SKM-1 treated with dmso at 0.1 percent for 144 hours (cell line): ENCODE measurements around the gene SMAGP.
A peak's percentile ranks its signal among the peaks of the same experiment; 100 is the strongest.
"Not testable (repeated sequence)": the region's sequence is repeated elsewhere in the genome, so short reads cannot be mapped to it uniquely, and the experiment has no call there.

Source experiments
- DNase-seq: peaks from one replicate; lab custom pipeline; 2025; ENCODE audit not compliant: unreplicated experiment; lab: John Stamatoyannopoulos, UW

Gene SMAGP

DNA sequence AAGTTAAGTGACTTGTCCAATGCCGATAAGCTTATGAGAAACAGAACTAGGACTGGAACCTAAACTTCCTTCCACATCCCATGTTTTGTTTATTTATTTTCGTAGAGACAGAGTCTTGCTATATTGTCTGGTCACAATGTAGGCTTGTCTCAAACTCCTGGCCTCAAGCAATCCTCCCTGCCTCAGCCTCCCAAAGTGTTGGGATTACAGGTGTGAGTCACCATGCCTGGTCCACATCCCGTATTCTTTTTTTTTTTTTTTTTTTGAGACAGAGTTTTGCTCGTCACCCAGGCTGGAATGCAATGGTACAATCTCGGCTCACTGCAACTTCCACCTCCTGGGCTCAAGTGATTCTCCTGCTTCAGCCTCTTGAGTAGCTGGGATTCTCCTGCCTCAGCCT lies 43.1 kb downstream of the SMAGP start:
- not testable (repeated sequence) for DNase-seq

DNA sequence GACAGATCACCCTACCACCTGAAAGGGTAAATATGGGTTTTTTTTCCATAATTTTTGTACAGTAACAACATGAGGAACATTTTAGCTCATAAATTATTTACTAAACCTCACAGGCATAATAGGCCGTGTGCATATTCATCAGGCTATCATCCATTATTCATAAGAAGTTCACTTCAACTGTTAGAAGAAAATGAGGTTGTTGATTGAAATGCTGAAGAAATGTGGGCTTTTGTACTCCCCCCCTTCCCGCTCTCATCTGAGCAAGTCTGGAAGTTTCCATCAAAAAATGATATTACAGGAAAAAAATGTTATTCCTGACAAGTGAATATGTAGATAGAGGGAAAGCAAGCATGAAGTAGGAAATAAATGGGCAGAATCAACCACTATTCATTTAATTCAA lies 44.4 kb downstream of the SMAGP start:
- no peak for DNase-seq

DNA sequence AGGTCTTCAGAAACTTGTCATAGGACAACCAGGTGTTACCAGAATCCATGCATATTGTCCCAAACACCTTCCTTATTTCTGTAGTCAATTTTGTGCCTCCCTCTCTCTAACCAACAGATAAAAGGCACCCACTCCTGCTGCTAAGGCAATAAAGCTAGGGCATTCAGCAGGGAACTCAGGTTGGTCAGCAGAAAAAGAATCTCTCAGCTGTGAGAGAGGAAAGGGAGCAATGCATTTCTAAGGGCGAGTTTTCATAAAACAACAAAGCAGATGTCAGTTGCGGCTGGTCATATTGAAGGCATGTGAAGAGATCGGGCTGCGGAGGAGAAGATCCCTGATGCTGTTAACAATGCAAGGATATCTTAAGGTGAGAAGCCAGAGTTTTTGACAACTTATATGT lies 45.0 kb downstream of the SMAGP start:
- DNase-seq = no peak

DNA sequence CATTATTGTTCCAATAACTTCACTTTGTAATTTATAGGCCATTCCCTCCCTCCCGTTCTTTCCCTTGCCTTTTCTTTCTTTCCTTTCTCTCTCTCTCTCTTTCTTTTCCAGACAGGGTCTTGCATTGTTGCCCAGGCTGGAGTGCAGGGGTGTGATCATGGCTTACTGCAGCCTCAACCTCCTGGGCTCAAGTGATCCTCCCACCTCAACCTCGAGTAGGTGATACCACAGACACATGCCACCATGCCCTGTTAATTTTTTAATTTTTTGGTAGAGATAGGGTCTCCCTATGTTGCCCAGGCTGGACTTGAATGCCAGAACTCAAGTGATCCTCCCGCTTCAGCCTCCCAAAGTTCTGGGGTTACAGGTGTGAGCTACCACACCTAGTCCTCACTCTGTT lies 45.6 kb downstream of the SMAGP start:
- DNase-seq = no peak

DNA sequence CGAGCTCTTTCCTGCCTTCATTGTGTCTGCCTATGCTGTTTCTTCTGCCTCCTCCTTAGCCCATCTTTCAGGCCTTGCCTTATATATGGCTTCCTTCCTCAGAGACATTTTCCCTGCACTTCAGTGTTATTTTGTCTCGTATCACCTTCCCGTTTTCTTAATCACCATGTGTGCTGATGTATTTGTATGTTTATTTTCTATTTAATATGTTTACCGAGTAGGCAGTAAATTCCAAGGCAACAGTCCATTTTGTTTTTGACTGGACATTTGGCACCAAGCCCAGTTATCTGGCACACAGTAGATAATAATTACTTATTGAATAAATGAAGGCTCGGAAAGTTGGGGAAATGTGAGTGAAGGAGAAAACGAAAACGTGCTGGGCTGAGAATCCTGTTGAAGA lies 47.8 kb downstream of the SMAGP start:
- no peak for DNase-seq

DNA sequence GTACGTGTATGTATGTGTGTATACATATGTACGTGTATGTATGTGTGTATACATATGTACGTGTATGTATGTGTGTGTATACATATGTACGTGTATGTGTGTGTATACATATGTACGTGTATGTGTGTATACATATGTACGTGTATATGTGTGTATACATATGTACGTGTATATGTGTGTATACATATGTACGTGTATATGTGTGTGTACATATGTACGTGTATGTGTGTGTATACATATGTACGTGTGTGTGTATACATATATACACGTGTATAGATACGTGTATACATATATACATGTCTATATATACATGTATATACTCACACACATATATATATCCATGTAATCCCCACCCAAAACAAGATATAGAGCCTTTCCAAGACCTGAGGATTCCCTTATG lies 50.4 kb downstream of the SMAGP start:
- not testable (repeated sequence) for DNase-seq

DNA sequence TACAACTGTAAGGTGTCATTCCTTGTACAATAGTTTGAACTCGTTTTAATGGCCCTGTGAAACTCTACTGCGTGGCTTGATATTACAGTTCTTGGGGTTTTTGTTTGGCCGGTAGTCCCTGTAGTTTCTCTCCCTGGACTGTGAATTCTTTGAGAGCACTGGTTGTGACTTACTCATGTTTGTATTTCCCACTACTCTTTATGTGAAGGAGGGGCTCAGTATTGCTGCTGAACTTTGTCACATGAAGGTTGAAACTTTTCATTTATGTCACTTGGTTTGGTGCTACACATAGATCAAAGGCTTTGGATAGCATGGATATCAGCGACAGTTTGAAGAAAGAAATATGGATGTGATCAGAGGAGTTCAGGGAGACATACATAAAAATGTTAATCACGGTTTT lies 50.9 kb downstream of the SMAGP start:
- DNase-seq = no peak

DNA sequence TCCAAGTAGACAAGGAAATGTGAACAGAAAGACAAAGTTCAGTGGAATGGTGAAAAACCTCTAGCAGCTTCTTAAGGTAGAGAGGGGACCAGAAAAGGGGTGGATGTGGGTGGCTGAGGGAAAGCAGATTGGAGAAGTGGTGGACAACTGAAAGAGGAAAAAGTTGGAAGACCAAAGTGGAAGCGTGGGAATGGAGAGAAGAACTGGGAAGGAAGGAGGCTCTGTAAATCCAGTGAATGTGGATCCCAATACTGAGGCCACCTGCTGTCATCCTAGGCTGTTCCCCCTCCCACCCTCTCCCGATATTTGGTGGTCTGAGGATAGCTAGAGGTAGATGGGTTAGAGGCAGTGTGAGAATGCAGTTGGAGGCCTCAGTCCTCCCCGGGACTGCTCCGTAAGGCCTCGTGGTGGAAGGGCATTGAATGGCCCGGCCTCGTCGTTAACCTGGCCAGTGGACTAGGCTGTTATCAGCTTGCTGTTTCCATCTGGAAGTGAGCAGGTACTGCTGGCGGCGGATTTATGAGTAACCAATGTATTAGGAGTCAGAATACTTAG lies 51.5 kb downstream of the SMAGP start:
- no peak for DNase-seq

DNA sequence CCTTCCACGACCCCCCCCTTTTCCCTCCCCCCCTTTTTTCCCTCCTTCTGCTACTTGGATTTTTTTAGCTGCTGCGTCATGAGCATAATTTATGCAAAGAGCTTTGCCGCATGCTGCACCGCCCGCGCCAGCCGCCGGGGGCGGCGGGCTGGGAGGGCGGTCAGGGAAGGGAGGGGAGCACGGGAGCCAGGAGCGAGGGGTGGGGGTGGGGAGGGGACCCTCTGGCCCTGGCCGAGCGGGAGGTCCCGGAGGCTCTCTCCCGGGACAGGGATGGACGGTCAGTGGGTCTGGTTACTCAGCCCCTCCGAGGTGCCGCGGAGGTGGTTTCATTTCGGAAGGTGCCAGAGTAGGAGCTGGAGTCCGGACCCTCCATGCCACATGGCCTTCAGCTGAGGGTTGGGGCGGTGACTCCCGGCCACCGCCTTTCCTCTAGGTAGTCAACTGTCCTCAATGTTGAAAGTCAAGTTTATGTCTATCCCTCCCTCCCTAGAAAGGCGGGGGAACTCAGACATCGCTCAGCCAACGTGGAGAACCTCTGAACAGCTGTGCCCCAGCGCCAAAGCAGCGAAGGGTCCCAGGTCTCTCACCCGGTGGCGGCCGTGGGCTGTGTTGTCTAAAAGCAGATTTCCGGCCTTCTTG lies 52.1 kb downstream of the SMAGP start, which contains the start of gene POU6F1:
TSS of gene POU6F1 (minus strand) at position 95 of the 639 bp plus-strand sequence. CDS start 11,226 bp downstream, outside the sequence.
- DNase-seq = peak; percentile 26

DNA sequence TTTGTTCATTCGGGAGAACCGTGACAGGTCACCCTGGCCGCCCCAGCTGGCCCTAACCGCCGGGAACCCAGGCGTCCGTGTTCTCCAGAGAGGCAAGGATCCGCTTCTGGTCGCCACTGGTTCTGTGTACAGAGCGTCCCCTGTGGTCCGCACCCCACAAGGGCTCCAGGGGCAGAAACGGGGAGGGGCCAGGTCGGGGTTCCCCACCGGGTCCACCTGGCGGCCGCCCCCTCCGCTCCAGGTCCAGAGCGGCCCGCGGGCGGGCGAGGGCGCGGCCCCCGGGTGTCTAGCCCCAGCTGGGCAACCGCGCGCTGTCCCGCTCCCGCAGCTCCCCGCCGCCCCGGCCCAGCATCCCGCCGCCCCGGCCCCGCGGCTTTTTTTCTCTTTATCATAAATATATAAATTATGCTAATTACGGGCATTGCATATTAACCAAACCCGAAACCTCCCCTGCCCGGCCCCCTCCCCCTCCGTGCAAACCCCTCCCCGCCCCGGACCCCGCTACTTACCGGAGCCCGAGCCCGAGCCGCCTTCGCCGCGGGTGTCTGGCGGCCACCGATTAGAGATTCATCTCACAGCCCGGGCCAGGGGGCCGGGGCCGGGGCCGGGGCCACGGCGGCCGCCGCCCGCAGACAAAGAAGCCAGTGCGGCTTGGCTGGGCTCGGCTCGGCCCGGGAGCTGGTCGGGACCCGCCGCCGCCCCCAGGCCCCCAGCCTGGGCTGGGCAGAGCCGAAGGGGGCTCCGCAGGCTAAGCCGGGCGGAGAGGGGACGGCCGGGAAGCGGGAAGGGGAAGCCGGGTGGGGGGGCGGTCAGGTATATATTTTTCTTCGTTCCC lies 52.9 kb downstream of the SMAGP start:
- DNase-seq = no peak

DNA sequence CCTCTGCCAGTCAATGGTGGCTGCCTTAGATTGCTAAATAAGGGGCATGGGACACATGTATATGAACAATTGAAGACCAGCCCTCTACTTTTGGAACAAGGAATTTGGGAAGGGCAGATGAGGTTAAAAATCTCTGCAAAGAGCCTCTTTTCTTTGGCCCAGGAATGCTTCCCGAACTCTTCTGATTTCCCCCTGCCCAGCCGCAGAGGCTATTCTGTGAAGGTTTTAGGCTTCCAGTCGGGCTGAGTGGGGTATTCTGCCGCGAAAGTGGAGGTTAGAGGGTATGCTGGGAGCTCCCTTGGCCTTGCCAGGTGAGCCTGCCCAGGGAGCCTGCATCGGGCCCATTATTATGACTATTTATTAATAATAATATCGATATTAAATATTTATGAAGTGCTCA lies 53.6 kb downstream of the SMAGP start:
- DNase-seq = no peak

DNA sequence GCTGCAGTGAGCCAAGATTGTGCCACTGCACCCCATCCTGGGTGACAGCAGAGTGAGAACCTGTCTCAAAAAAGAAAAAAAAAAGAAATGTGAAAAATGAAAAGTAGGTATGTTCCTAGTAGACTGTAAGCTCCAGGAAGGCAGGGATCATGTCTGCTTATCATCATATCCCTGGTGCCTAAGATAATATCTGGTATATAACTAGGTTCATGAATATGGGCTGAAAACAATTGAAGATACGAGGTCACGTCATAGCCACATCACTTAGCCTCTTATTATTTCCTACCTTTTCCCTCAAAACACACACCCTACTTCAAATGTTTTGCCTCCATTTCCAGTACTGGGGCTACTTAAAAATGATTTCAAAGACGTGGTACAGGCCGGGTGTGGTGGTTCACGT lies 55.3 kb downstream of the SMAGP start:
- no peak for DNase-seq

DNA sequence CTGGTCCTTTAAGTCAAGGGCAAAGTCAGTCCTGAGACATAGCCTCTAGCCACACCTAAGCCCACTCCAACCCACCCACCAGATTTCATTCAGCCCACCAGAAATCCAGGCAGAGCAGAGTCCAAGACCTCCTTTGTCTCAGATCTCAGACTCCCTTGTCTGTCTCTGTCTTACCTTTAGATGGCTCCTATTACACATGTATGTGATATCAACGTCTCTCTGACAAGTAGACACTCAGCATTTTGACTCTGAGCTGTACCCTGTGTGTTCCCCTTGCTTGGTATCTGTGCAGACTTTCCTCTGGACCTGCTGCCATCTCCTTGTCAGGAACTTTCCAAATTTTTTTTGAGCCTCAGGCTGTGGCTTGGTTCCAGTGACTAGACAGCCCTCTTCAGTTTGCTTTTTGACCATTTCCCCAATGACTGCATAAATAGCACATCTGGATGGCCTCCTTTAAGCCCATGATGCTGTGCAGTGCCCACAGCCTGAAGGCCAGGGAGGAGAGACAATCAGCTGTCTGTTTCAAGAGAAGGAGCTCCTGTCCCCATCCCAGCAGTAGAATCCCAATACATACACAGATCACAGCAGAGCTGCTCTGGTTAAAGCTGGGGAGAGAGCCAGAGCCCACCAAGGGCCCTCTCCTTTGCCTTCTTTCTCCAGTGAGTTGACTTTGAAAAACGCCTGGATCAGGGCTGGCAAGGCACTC lies 59.4 kb downstream of the SMAGP start:
- DNase-seq = no peak

DNA sequence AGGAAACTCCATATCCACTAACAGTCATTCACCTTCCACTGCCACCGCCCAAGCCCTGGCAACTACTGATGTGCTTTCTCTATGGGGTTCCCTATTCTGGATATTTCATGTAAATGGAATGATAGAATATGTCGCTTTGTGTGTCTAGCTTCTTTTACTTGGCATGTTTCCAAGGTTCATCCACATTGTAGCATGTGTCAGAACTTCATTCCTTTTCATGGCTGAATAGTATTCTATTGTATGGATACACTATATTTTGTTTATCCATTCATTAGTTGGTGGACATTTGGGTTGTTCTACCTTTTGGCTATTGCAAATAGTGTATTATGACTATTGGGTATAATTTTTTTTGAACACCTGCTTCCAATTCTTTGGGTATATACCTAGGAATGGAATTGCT lies 61.0 kb downstream of the SMAGP start:
- no peak for DNase-seq

DNA sequence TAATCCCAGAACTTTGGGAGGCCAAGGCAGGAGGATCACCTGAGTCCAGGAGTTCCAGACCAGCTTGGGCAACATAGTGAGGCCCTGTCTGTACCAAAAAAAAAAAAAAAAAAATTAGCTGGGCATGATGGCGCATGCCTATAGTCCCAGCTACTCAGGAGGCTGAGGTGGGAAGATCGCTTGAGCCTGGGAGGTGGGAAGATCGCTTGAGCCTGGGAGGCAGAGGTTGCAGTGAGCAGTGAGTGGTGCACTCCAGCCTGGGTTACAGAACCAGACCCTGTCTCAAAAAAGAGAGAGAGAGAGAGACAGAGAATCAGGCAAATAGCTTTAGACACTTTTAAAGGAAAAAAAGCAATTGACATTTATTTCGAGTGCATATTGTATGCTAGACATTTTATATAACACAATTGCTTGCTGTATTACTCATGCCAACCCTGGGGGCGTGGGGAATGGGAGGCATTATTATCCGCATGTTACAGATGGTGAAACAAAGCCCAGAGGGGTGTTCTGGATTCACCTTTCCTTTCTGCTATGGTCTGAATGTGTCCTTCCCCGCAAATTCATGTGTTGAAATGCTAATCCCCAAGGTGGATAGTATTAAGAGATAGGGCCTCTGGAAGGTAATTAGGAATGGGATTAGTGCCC lies 62.1 kb downstream of the SMAGP start:
- no peak for DNase-seq

DNA sequence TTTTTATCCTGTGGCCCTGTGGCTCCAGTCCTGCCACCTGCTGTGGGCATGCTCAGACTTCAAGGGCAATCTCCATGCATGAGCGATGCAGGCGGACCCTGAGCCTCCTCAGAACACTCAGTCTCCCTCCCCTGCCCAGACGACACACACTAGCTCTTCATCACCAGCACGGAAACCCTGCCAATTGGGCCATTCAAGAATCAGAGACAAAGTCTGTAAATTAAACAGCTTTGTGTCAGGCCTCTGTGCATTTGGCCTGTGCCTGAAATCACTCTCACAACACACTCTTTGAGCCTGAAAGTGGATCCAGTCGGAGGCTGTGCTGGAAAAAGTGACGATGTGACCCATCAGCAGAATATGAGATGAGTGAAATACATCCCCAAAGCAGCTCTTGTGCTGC lies 64.9 kb downstream of the SMAGP start:
- DNase-seq = no peak

DNA sequence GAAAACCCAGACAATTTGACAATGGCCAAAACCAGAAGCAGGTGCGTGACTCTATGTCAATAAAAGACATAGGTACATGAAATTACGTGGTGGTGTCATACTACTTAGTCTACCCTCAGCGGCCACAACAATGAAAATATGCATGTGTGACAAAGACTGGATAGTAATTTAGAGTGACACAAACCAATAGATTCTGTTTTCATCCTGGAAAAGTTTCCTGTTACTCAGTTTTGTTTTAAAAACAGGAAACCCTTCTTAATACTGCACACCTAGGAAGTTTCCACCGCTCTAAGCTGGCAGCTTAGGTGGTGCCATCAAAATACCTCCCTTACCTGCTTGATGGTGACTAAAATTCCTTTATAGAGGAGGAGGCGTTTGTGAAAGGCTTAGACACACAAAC lies 67.5 kb downstream of the SMAGP start:
- no peak for DNase-seq

DNA sequence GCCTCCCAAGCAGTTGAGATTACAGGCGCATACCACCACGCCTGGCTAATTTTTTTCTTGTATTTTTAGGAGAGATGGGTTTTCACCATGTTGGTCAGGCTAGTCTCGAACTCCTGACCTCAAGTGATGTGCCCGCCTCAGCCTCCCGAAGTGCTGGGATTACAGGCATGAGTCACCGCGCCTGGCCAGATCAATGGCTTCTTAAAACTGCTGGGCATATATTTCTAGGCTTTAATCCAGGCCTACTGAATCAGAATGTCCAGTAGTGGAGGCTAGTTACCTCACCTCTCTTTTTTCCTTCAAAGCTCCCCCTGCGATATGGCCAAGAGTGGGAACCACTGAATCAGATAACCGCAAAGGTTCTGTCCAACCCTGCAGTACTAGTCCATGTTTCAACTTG lies 69.4 kb downstream of the SMAGP start:
- DNase-seq = no peak

DNA sequence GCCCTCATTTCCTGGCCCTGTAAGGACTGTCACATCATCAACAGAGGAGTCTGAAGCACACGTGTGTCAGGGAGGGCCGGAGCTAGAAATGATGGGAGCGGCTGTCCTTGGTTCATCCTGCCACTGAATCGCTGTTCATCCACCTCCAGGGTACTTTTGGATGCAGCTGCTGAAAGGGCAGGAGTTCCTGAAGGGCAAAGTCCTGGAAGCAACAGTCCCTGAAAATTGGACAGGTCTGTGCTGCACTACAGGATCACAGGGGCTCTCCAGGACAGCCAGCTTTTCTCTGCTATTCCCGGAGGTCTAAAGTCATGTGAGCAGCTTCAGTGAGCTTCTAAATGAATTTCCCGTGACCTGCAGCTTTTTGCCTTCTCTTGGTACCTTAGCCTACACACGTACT lies 70.1 kb downstream of the SMAGP start:
- no peak for DNase-seq

DNA sequence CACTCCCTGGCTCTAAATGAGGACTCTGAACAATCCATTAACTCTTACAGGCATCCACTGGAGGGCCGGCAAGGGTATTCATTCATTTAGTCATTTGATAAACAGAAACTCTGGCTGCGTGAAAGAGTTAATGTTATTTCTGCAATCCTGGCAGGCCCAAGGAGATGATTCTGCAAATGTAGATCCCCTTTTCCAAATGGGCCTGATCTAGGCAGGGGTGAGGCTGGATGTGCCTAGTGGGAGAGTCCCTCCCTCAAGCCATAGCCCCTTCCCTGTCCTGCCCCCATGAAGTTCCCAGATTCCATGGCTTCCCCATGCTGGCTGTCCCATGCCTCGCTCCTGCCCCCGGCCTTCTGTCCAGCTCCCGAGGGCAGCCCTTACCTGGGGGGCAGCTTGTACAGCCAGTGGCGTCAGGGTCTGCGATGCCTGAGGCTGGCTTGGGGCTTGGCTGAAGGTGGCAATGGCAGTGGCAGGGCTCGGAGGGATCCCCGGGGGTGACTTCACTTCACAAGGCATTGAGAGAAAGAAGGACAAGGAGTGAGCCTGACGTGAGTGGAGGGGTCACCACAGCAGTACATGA lies 70.8 kb downstream of the SMAGP start:
- DNase-seq = no peak
